HG02588 (cell line): ENCODE measurements around the gene CNTNAP5.

Source experiments
- ATAC-seq: cut with Tn5 transposase; IDR thresholded peaks from one replicate; pipeline ENCODE4 v1.9.1; 2021; ENCODE audit warnings: mild to moderate bottlenecking, moderate library complexity; ENCODE audit not compliant: unreplicated experiment

The CNTNAP5 gene

GRCh38 chr2:124258140-124258880, 233.2 kb downstream of the CNTNAP5 start:
- no peak for ATAC-seq

- ATAC-seq, result no peak
These were observed 236.4 kb downstream of the CNTNAP5 start for GRCh38 chr2:124261456-124261855.

GRCh38 chr2:124264551-124265091, 239.5 kb downstream of the CNTNAP5 start:
- no peak for ATAC-seq

GRCh38 chr2:124267794-124268193, 242.7 kb downstream of the CNTNAP5 start:
- no peak for ATAC-seq

GRCh38 chr2:124269348-124269747, 244.3 kb downstream of the CNTNAP5 start:
- no peak for ATAC-seq

GRCh38 chr2:124272261-124272841, 247.3 kb downstream of the CNTNAP5 start:
- ATAC-seq, result no peak

- ATAC-seq, result no peak
These were observed 256.5 kb downstream of the CNTNAP5 start for GRCh38 chr2:124281541-124281940.

- ATAC-seq, result no peak
These were observed 258.0 kb downstream of the CNTNAP5 start for GRCh38 chr2:124283096-124283495.

- ATAC-seq, result no peak
These were observed 261.1 kb downstream of the CNTNAP5 start for GRCh38 chr2:124286089-124286783.

GRCh38 chr2:124289060-124289459, 264.0 kb downstream of the CNTNAP5 start:
- ATAC-seq, result no peak

- ATAC-seq, result no peak
These were observed 264.5 kb downstream of the CNTNAP5 start for GRCh38 chr2:124289615-124290014.

GRCh38 chr2:124296470-124296869, 271.4 kb downstream of the CNTNAP5 start:
- no peak for ATAC-seq

- ATAC-seq, result no peak
These were observed 276.8 kb downstream of the CNTNAP5 start for GRCh38 chr2:124301915-124302314.

GRCh38 chr2:124308319-124309062, 283.4 kb downstream of the CNTNAP5 start:
- ATAC-seq, result no peak

GRCh38 chr2:124309563-124310138, 284.6 kb downstream of the CNTNAP5 start:
- no peak for ATAC-seq

GRCh38 chr2:124310671-124311070, 285.6 kb downstream of the CNTNAP5 start:
- no peak for ATAC-seq

- no peak for ATAC-seq
These were observed 289.0 kb downstream of the CNTNAP5 start for GRCh38 chr2:124314084-124314483.

- ATAC-seq, result no peak
These were observed 290.3 kb downstream of the CNTNAP5 start for GRCh38 chr2:124315221-124315880.

- ATAC-seq, result no peak
These were observed 291.0 kb downstream of the CNTNAP5 start for GRCh38 chr2:124316133-124316532.
